Astrocyte (in vitro differentiated cells and primary cell): ENCODE measurements around the gene HECTD3. TPM values are rescaled to one million over a fixed set of nuclear protein-coding genes. Genes with fewer than 3 reads are reported as not detected.

Source experiments
- total RNA-seq: library from RNA; stranded (reverse); gene quantifications from 2 replicates; pipeline ENCODE4 v1.2.1, GENCODE V29; 2021

The HECTD3 gene
- total RNA-seq, 1 donor from 2014 or later: 33.2 TPM

Other genes with a start within 250 kb of the HECTD3 start
- gene RPS8, start 235.8 kb downstream of the HECTD3 start, total RNA-seq: 1,108 and 1,187 TPM in 2 replicates
- 0.26 TPM in 1 of 2 replicates, not detected in the other for gene BEST4, start 223.2 kb downstream of the HECTD3 start, total RNA-seq
- 62.0 and 66.4 TPM in 2 replicates for gene PLK3, start 210.9 kb downstream of the HECTD3 start, total RNA-seq
- gene DYNLT4, start 204.0 kb downstream of the HECTD3 start, total RNA-seq: 0.50 and 0.53 TPM in 2 replicates
- 30.3 and 30.6 TPM in 2 replicates for gene BTBD19, start 202.8 kb downstream of the HECTD3 start, total RNA-seq
- gene PTCH2, start 168.1 kb downstream of the HECTD3 start, total RNA-seq: 0.65 and 0.89 TPM in 2 replicates
- gene EIF2B3, start 24.7 kb downstream of the HECTD3 start, total RNA-seq: 28.1 and 28.2 TPM in 2 replicates
- gene UROD, start 930 bp upstream of the HECTD3 start, total RNA-seq: 96.1 and 98.8 TPM in 2 replicates
- gene ZSWIM5, start 195.3 kb upstream of the HECTD3 start, total RNA-seq: 0.79 and 1.1 TPM in 2 replicates